IPS-18c (cell line): ENCODE data around the gene OR2M5.

ENCODE experiments used
- H3K4me3 ChIP-seq: 2 replicates; pipeline ENCODE4 v1.7.0; 2013; ENCODE audit warnings: low read depth, mild to moderate bottlenecking, low read length, moderate library complexity; ENCODE audit not compliant: insufficient read depth
- H3K9me3 ChIP-seq: one replicate; pipeline ENCODE4 v1.6.1; 2013; ENCODE audit warnings: mild to moderate bottlenecking, low read length, moderate library complexity; ENCODE audit not compliant: control insufficient read depth, insufficient read depth

Gene OR2M5

GRCh38 chr1:248144513-248145198 is at the start of gene OR2M5:
Gene OR2M5 (plus strand): TSS chr1:248145148. CDS start chr1:248145148, 0 bp downstream.
- H3K4me3 ChIP-seq = no peak within 1 kb of the TSS
- H3K9me3 ChIP-seq = no peaks in the 10 kb centered on the region

- Histone ChIP-seq H3K9me3 (peaks cover 6% of the 10 kb centered on the region), H3K4me3 (no peak overlapping the region)
Observed at GRCh38 chr1:248098529-248098928, 46.4 kb upstream of the OR2M5 start.

- Histone ChIP-seq H3K4me3 (no peak overlapping the region), H3K9me3 (peaks cover 6% of the 10 kb centered on the region)
Observed at GRCh38 chr1:248102847-248103246, 42.1 kb upstream of the OR2M5 start.

GRCh38 chr1:248111157-248111556 is 33.8 kb upstream of the OR2M5 start:
- H3K9me3 ChIP-seq = peaks cover 15% of the 10 kb centered on the region
- H3K4me3 ChIP-seq = no peak overlapping the region

GRCh38 chr1:248114890-248115289 is 30.1 kb upstream of the OR2M5 start:
- H3K4me3 ChIP-seq = no peak overlapping the region
- peaks cover 13% of the 10 kb centered on the region for H3K9me3 ChIP-seq

- Histone ChIP-seq H3K9me3 (peaks cover 2% of the 10 kb centered on the region), H3K4me3 (no peak overlapping the region)
Observed at GRCh38 chr1:248127653-248128052, 17.3 kb upstream of the OR2M5 start.

- Histone ChIP-seq H3K4me3 (no peak overlapping the region), H3K9me3 (no peaks in the 10 kb centered on the region)
Observed at GRCh38 chr1:248136811-248137210, 8.1 kb upstream of the OR2M5 start.

GRCh38 chr1:248140846-248141245 is 4.1 kb upstream of the OR2M5 start:
- no peak overlapping the region for H3K4me3 ChIP-seq
- no peaks in the 10 kb centered on the region for H3K9me3 ChIP-seq

- Histone ChIP-seq H3K4me3 (no peak overlapping the region), H3K9me3 (no peaks in the 10 kb centered on the region)
Observed at GRCh38 chr1:248143311-248143710, 1.6 kb upstream of the OR2M5 start.

GRCh38 chr1:248152056-248152827 is 7.3 kb downstream of the OR2M5 start:
- peaks cover 2% of the 10 kb centered on the region for H3K9me3 ChIP-seq

GRCh38 chr1:248155927-248156326 is 11.0 kb downstream of the OR2M5 start:
- peaks cover 2% of the 10 kb centered on the region for H3K9me3 ChIP-seq
- H3K4me3 ChIP-seq = no peak overlapping the region

More at GRCh38 chr1:248152056-248152827, 7.3 kb downstream of the OR2M5 start:
- H3K4me3 ChIP-seq = no peak overlapping the region

- Histone ChIP-seq H3K9me3 (no peaks in the 10 kb centered on the region), H3K4me3 (no peak overlapping the region)
Observed at GRCh38 chr1:248158758-248159157, 13.8 kb downstream of the OR2M5 start.

GRCh38 chr1:248164031-248164430 is 19.1 kb downstream of the OR2M5 start:
- Histone ChIP-seq H3K4me3 (no peak overlapping the region), H3K9me3 (no peaks in the 10 kb centered on the region)

- Histone ChIP-seq H3K4me3 (no peak overlapping the region), H3K9me3 (no peaks in the 10 kb centered on the region)
Observed at GRCh38 chr1:248165186-248165585, 20.2 kb downstream of the OR2M5 start.

GRCh38 chr1:248174521-248174920 is 29.6 kb downstream of the OR2M5 start, which contains the start of gene OR2M2:
Gene OR2M2 (plus strand): TSS chr1:248174821. CDS start chr1:248179986, 5,165 bp downstream.
- no peaks in the 10 kb centered on the region for H3K9me3 ChIP-seq
- no peak within 1 kb of the TSS for H3K4me3 ChIP-seq

- Histone ChIP-seq H3K9me3 (peaks cover 4% of the 10 kb centered on the region), H3K4me3 (no peak overlapping the region)
Observed at GRCh38 chr1:248183996-248184395, 39.0 kb downstream of the OR2M5 start.

- H3K4me3 ChIP-seq = no peak overlapping the region
- H3K9me3 ChIP-seq = no peaks in the 10 kb centered on the region
Observed at GRCh38 chr1:248187363-248187762, 42.4 kb downstream of the OR2M5 start.

- Histone ChIP-seq H3K4me3 (no peak overlapping the region), H3K9me3 (no peaks in the 10 kb centered on the region)
Observed at GRCh38 chr1:248189026-248189425, 44.1 kb downstream of the OR2M5 start.
